GM18507 (cell line): Measurements from ENCODE around the gene GAREM2.

Source experiments
- DNase-seq: peaks from one replicate; pipeline ENCODE4 v3.0.0; 2011; ENCODE audit warnings: low read depth; ENCODE audit not compliant: insufficient read length; ENCODE audit errors: extremely low spot score
- FAIRE-seq: peaks from 2 replicates; lab custom pipeline; 2011; peaks lifted over from hg19 to GRCh38; lab: Jason Lieb, UNC

Gene GAREM2

GRCh38 chr2:26168785-26169184, 4.1 kb upstream of the GAREM2 start:
- DNase-seq (no peak), FAIRE-seq (no peak)

- no peak for FAIRE-seq
- DNase-seq, result no peak
Observed at GRCh38 chr2:26169226-26169625, 3.7 kb upstream of the GAREM2 start.

GRCh38 chr2:26169681-26170414, 3.0 kb upstream of the GAREM2 start:
- DNase-seq, result no peak
- FAIRE-seq, result no peak

DNA sequence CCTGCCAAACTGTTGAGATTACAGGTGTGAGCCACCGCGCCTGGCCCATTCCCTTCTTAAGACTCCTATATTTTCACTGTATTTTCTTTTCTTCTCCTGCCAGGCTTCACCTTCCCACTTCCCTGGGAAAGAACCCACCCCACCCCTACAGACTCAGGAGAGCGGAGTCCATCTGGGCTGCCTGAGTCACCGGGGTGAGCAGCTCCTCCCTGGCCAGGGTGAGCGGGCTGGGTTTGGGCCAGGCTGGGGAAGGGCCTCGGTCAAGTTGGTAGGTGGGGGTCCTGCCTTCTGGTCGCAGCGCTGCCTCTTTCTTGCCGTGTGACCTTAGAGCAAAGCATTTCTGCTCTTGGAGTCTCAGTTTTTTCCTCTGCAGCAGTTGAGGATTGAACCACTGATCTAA, 2.1 kb upstream of the GAREM2 start:
- FAIRE-seq, result no peak

DNA sequence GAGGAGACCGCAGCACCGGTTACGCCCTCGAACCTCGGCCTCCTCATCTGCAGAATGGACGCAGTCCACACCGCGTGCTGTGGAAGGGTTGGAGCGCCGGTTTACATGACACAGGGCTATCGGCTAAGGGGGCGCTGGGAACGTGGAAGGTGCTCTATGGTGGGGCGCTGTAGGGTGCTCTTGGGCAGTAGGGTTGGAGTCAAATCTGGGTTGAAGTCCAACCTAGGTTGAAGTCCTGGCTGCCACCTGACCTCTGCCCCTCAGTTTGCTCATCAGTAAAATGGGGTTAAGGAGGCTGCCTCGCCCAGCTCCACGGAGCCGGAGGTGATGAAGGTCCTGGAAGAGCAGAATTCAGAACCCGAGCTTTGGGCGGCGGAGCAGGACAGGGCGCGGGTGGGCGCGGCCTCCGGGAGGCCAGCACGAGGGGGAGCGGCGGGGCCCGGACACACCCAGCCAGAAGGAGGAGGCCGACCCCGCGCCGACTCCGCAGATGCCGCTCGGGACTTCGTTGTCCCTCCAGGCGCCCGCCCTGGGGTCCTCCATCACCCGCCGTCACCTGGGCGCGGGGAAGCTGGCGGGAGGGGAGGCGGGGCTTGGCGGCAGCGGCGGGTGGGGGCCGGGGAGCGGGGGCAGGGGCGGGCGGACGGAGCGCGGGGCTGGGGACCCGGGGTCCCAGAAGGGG, 558 bp upstream of the GAREM2 start:
- FAIRE-seq, result no peak
- DNase-seq, result no peak

More for the DNA sequence above, 2.1 kb upstream of the GAREM2 start:
- no peak for DNase-seq

GRCh38 chr2:26173776-26174482, 1.0 kb downstream of the GAREM2 start:
- FAIRE-seq (no peak), DNase-seq (no peak)

GRCh38 chr2:26174691-26175465, 2.0 kb downstream of the GAREM2 start:
- no peak for FAIRE-seq
- DNase-seq, result no peak

DNA sequence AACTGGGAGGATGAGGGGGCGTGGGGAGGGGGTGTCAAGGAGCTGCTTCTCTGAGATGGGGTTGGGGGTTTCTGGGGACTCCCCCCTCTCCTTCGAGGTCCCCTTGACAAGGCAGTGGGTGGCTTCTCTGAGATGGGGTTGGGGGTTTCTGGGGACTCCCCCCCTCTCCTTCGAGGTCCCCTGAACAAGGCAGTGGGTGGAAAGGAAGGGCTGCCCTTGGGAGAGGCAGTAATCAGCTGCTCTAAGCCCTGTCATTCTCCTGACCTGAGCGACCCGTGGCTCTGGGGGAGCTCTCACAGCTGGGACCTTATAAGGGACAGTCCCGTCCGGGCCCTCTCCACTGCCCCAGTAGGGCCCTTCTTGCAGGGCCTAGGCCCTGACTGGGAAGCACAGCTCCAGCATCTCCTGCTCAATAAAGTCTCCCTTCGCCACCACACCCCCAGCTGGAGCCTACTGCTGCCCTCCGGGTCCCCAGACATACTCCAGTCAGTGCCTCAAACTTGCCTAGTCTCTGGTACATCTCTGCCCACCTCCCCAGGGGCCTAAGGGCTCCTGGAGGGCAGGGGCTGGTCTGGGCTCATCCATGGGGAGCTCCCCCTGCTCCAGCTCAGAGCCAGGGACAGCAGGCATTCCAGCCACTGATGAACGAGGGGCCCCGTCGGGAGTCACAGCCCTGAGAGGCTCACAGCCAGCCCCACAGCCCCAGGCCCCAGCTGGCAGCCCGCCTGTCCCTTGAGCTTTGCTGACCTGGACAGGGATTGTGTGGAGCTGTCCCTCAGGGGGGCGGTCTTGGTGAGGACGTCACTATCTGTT, 2.8 kb downstream of the GAREM2 start:
- no peak for DNase-seq
- FAIRE-seq, result no peak

DNA sequence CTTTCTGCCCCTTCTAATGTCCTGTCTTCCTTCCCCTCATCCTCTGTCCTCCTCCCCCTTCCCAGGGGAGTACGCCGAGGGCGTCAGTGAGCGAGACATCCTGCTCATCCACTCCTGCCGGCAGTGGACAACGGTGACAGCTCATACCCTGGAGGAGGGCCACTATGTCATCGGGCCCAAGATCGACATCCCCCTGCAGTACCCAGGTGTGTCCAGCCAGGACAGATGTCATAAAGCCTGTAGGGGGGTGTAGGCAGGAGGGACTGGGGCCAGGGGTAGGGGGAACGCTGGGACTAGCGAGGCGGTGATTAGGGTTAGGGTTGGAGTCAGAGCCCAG, 3.4 kb downstream of the GAREM2 start:
- FAIRE-seq (no peak), DNase-seq (no peak)

DNA sequence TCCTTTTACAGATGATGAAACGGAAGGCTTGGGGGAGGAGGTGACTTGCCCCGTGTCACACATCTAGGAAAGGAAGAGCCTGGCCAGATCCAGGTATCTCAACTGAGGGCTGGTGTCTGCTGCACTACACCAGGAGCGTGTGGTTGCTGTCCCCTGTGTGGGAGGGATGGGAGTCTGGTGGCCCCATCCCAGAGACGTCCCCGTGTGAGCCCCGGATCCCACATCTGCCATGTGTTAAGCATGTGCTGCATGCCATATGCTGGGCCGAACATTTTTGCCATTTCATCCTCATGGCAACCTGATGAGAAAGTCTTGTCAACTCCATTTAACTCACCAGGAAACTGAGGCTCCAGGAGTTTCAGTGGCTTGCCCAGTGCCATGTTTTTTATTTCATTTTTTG, 4.2 kb downstream of the GAREM2 start:
- FAIRE-seq (no peak), DNase-seq (no peak)

DNA sequence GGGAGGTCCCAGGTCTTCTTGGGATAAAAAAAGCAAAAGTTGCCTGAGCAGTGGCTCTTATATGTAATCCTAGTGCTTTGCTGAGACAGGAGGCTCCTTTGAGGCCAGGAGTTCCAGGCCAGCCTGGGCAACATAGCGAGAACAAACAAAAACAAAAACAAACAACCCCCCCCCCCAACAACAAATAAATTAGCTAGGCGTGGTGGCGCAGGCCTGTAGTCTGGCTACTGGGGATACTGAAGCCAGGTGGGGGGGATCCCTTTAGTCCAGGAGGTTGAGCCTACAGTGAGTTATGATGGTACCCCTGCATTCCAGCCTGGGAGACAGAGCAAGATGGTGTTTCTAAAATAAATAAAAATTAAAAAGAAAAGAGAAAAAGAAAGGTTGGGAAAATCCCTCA, 5.4 kb downstream of the GAREM2 start:
- DNase-seq (no peak), FAIRE-seq (no peak)

DNA sequence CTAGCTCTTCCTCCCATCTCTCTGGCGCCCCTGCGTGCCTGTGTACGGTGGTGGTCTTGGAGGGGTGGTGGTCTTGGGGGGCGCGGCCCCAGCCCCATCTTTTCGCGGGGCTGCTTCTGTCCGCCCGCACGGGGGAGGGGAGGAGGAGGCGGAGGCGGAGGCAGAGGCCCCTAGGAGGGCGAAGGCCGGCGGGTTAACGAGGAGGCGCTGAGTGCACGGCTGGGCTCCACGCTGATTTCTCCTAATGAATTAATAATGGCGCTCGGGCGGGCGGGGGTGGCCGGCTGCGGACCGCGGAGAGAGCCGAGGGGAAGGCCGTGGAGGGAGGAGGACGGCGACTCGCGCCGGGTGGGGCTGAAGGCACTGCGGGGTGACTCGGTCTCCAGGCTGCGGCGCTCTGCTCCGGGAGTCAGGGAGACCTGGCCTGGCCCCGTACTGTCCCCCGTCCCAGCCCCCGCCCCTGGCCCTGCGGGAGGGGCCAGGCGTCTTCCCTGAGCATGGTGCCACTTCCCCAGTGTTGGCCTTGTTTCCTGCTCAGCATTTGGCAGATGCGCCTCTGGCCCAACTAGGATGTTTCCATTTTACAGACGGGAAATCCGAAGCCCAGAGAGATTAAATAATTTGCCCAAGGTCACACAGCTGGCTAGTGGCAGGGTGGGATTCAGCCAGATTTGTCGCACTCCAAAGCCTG, 6.0 kb downstream of the GAREM2 start:
- FAIRE-seq, result no peak
- DNase-seq, result no peak

DNA sequence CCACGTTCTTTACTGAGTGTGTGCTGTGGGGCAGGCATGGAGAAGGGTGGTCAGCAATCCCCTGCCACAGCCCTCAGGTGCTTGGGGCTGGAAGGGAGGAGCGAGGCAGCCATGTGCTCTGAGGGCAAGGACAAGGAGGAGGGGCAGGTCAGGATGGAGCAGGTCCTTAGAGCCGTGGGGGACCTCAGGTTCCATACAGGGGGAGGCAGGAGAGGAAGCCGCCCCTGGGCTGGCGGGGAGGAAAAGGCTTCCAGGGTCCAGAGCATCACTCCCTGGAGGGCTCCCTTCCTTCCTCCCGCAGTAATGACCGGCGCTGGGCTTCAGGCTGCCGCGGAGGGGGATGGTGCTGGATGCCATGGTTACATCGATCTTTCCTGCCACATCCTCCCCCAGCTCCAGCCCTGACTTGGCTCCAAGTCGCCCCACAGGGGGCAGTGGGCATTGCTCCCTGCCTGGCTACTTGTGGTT, 6.6 kb downstream of the GAREM2 start:
- FAIRE-seq, result no peak
- no peak for DNase-seq

DNA sequence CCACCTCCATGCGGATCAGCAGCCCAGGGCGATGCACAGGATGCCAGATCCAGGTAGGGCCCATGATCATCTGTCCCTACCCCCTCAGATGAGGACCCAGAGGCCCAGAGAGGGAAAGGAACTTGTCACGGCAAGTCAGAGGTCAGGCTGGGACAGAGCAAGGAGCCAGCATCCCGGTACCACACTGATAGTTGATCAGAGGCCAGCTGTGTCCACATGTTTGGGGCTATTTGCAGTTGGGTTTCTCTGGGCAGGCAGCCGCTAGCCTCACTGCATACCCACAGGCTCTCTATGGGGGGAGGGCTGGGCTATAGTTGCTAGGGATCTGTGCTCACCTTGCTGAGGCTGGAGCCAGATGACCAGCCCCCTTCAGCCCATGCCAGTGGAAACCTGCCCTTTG, 9.6 kb downstream of the GAREM2 start:
- DNase-seq (no peak), FAIRE-seq (no peak)

GRCh38 chr2:26182887-26183630, 10.2 kb downstream of the GAREM2 start:
- no peak for FAIRE-seq
- no peak for DNase-seq

DNA sequence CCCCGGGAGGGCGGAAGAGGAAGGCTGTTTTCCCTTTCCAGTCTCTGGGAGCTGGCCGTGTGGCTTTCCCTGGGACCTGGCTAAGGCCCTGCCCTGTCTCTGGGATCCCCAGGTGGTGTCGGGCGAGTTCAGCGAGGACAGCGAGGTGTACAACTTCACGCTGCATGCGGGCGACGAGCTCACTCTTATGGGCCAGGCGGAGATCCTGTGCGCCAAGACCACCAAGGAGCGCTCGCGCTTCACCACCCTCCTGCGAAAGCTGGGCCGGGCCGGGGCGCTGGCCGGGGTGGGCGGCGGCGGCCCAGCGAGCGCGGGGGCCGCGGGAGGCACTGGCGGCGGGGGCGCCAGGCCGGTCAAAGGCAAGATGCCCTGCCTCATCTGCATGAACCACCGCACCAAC, 11.2 kb downstream of the GAREM2 start:
- DNase-seq (no peak), FAIRE-seq (no peak)

DNA sequence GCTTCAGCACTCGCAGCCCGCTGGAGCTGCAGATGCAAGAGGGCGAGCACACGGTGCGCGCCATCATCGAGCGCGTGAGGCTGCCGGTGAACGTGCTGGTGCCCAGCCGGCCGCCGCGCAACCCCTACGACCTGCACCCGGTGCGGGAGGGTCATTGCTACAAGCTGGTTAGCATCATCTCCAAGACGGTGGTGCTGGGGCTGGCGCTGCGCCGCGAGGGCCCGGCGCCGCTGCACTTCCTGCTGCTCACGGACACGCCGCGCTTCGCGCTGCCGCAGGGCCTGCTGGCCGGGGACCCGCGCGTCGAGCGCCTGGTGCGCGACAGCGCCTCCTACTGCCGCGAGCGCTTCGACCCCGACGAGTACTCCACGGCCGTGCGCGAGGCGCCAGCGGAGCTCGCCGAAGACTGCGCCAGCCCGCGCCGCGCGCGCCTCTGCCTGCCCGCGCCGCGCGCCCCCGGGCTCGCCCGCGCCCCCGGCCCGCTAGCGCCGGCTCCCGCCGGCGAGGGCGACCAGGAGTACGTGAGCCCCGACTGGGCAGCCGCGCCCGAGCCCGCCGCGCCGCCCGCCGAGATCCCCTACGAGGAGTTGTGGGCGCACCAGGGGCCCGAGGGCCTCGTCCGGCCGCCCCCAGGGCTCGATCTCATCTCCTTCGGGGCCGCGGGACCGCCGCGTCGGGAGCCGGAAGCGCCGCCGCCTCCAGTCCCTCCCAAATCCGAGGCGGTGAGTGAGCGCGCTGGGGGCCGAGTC, 11.8 kb downstream of the GAREM2 start:
- peak; percentile 79 for FAIRE-seq
- DNase-seq, result peak; percentile 90
